HCT116 (cell line): ENCODE measurements around the gene USP15. TPM values are rescaled to one million over a fixed set of nuclear protein-coding genes. Genes with fewer than 3 reads are reported as not detected.

Experiments
- ATAC-seq: fragments of 200-7000 bp; cut with Tn5 transposase; 2 replicates; pipeline ENCODE4 v1.9.1; 2020; ENCODE audit warnings: mild to moderate bottlenecking, moderate library complexity
- BruUV-seq: library from RNA; stranded (reverse); fragments of 400-500 nt; replicated peaks from 2 replicates; lab custom pipeline; 2021; lab: Mats Ljungman, UMichigan
- CTCF ChIA-PET: fragments of 300-600 bp; sonication (Branson Sonifier 250); formaldehyde crosslinking; loops from one replicate; lab custom pipeline; 2021; ENCODE audit warnings: antibody characterized with exemption; lab: Charles Lee
- POLR2A ChIA-PET: fragments of 300-600, 350-600 bp; sonication (Branson Sonifier 250); formaldehyde crosslinking; loops from one replicate; lab custom pipeline; 2021; ENCODE audit warnings: antibody characterized with exemption; lab: Charles Lee
- RAD21 ChIA-PET, 2 experiments: fragments of 300-600 bp; sonication (Branson Sonifier 250); formaldehyde crosslinking; loops; one replicate each; lab custom pipeline; 2023; ENCODE audit warnings: low total read pairs in 2 of 2; ENCODE audit not compliant: uncharacterized antibody in 2 of 2, unreplicated experiment in 2 of 2, low non-redundant PET in 1 of 2; lab: Charles Lee
- DNase-seq: peaks from one replicate; pipeline ENCODE4 v3.0.0-alpha.2; 2010; ENCODE audit warnings: low read depth, low spot score
- H2AFZ ChIP-seq: fragments of 200-600 bp; shearing (Covaris generic), sonication (generic); 2 replicates; pipeline ENCODE4 v1.6.1; 2017; ENCODE audit warnings: low read depth, mixed run types, mixed read lengths, antibody characterized with exemption, low read length; ENCODE audit not compliant: poor library complexity, severe bottlenecking
- H3K27ac ChIP-seq: 2 replicates; pipeline ENCODE4 v1.5.1; 2012; ENCODE audit warnings: low read depth, low read length
- H3K27me3 ChIP-seq: fragments of 200-600 bp; sonication (generic); 2 replicates; pipeline ENCODE4 v1.6.1; 2016; ENCODE audit warnings: mixed run types, low read length, mixed read lengths; ENCODE audit not compliant: insufficient read depth
- H3K36me3 ChIP-seq, 2 experiments: fragments of 200-500 bp in 1 of 2; fragments of 200-600 bp in 1 of 2; sonication (Bioruptor generic) in 1 of 2; sonication (generic) in 1 of 2; 2 replicates each; pipeline versions ENCODE4 v1.5.1 to v1.6.1; 2014 to 2016; ENCODE audit warnings: low read length in 2 of 2, inconsistent platforms in 1 of 2, mixed read lengths in 1 of 2, mixed run types in 1 of 2; ENCODE audit not compliant: insufficient read depth in 2 of 2, control insufficient read depth in 1 of 2
- H3K4me1 ChIP-seq, 2 experiments: fragments of 200-600 bp in 1 of 2; sonication (generic) in 1 of 2; 2 replicates each; pipeline versions ENCODE4 v1.5.1 to v1.6.1; 2012 to 2017; ENCODE audit warnings: low read length in 2 of 2, inconsistent platforms in 1 of 2, mild to moderate bottlenecking in 1 of 2, mixed read lengths in 1 of 2, mixed run types in 1 of 2, moderate library complexity in 1 of 2; ENCODE audit not compliant: insufficient read depth in 2 of 2, control insufficient read depth in 1 of 2
- H3K4me2 ChIP-seq: fragments of 200-600 bp; sonication (generic); 2 replicates; pipeline ENCODE4 v1.6.1; 2017; ENCODE audit warnings: mixed run types, low read length, mixed read lengths
- H3K4me3 ChIP-seq, 2 experiments: fragments of 200-600 bp in 1 of 2; sonication (generic) in 1 of 2; replicated peaks in 1 of 2; 2 replicates each; pipeline ENCODE4 v1.5.1; 2011 to 2016; ENCODE audit warnings: low read length in 2 of 2, control low read depth in 1 of 2, low read depth in 1 of 2, mild to moderate bottlenecking in 1 of 2, mixed read lengths in 1 of 2, mixed run types in 1 of 2
- H3K79me2 ChIP-seq: fragments of 200-600 bp; sonication (generic); 2 replicates; pipeline ENCODE4 v1.6.1; 2017; ENCODE audit warnings: mild to moderate bottlenecking, mixed run types, low read length, moderate library complexity, mixed read lengths; ENCODE audit not compliant: insufficient read depth
- H3K9ac ChIP-seq: fragments of 200-600 bp; sonication (generic); 2 replicates; pipeline ENCODE4 v1.6.1; 2016; ENCODE audit warnings: low read length, mixed read lengths
- H3K9me2 ChIP-seq: fragments of 200-600 bp; sonication (generic), shearing (Covaris generic); 2 replicates; pipeline ENCODE4 v1.6.1; 2017; ENCODE audit warnings: mixed run types, mild to moderate bottlenecking, moderate library complexity; ENCODE audit not compliant: insufficient read depth
- H3K9me3 ChIP-seq, 2 experiments: fragments of 200-500 bp in 1 of 2; fragments of 200-600 bp in 1 of 2; sonication (Bioruptor generic) in 1 of 2; sonication (generic) in 1 of 2; 2 replicates each; pipeline ENCODE4 v1.6.1; 2014 to 2017; ENCODE audit warnings: low read length in 2 of 2, mixed read lengths in 2 of 2, inconsistent platforms in 1 of 2, low read depth in 1 of 2, mild to moderate bottlenecking in 1 of 2, mixed run types in 1 of 2, moderate library complexity in 1 of 2; ENCODE audit not compliant: control insufficient read depth in 1 of 2, insufficient read depth in 1 of 2
- H4K20me1 ChIP-seq: fragments of 200-600 bp; sonication (generic), shearing (Covaris generic); 2 replicates; pipeline ENCODE4 v1.6.1; 2017; ENCODE audit warnings: mixed run types, mild to moderate bottlenecking, moderate library complexity; ENCODE audit not compliant: insufficient read depth
- ATF3 ChIP-seq: IDR thresholded peaks from 2 replicates; pipeline ENCODE4 v1.6.1; 2012
- CBX3 ChIP-seq: IDR thresholded peaks from 2 replicates; pipeline ENCODE4 v1.6.1; 2012; ENCODE audit warnings: low read depth
- CTCF ChIP-seq, 3 experiments: fragments of 200-600 bp in 1 of 3; sonication (generic) in 1 of 3; IDR thresholded peaks in 2 of 3; conservative IDR thresholded peaks in 1 of 3; 2 replicates each; pipeline ENCODE4 v1.5.1; 2012 to 2017; ENCODE audit warnings: low read depth in 2 of 3, low read length in 2 of 3, antibody characterized with exemption in 1 of 3, borderline replicate concordance in 1 of 3, control low read depth in 1 of 3, mild to moderate bottlenecking in 1 of 3, mixed read lengths in 1 of 3, mixed run types in 1 of 3, moderate library complexity in 1 of 3; ENCODE audit not compliant: insufficient read depth in 1 of 3
- EGR1 ChIP-seq: IDR thresholded peaks from 2 replicates; pipeline ENCODE4 v1.6.1; 2012; ENCODE audit warnings: low read depth
- ELF1 ChIP-seq: IDR thresholded peaks from 2 replicates; pipeline ENCODE4 v1.6.1; 2012; ENCODE audit warnings: low read depth, borderline replicate concordance
- EZH2 ChIP-seq: fragments of 200-600 bp; sonication (generic); IDR thresholded peaks from 2 replicates; pipeline ENCODE4 v1.6.1; 2017; ENCODE audit warnings: antibody characterized with exemption, mixed run types
- FOSL1 ChIP-seq: IDR thresholded peaks from 2 replicates; pipeline ENCODE4 v1.6.1; 2012; ENCODE audit warnings: low read depth
- MAX ChIP-seq: IDR thresholded peaks from 2 replicates; pipeline ENCODE4 v1.6.1; 2012
- POLR2AphosphoS5 ChIP-seq: IDR thresholded peaks from 2 replicates; pipeline ENCODE4 v1.6.1; 2011; ENCODE audit warnings: mild to moderate bottlenecking, low read depth, low read length, moderate library complexity
- REST ChIP-seq: IDR thresholded peaks from 2 replicates; pipeline ENCODE4 v1.6.1; 2012; ENCODE audit warnings: low read depth
- SP1 ChIP-seq: IDR thresholded peaks from 2 replicates; pipeline ENCODE4 v1.6.1; 2012; ENCODE audit warnings: low read depth
- TCF7L2 ChIP-seq: IDR thresholded peaks from 2 replicates; pipeline ENCODE4 v1.7.0; 2011; ENCODE audit warnings: borderline replicate concordance, inconsistent platforms; ENCODE audit not compliant: insufficient read depth, insufficient read length; ENCODE audit errors: extremely low read depth
- YY1 ChIP-seq: IDR thresholded peaks from 2 replicates; pipeline ENCODE4 v1.6.1; 2011; ENCODE audit warnings: low read length, low read depth, moderate library complexity, mild to moderate bottlenecking; ENCODE audit not compliant: insufficient replicate concordance; ENCODE audit errors: extremely low read depth
- ZNF274 ChIP-seq: fragments of 200-500 bp; sonication (Bioruptor generic); IDR thresholded peaks from 2 replicates; pipeline ENCODE4 v1.6.1; 2014; ENCODE audit warnings: mild to moderate bottlenecking, low read depth, low read length, inconsistent platforms
- intact Hi-C: fragments of 100-400 bp; cut with micrococcal nuclease; formaldehyde crosslinking; loops from 2 replicates; pipeline ENCODE4 v1.10.0; 2022
- total RNA-seq: library from RNA; stranded (reverse); gene quantifications from one replicate; pipeline ENCODE4 v1.2.1, GENCODE V29; 2021; ENCODE audit not compliant: unreplicated experiment

The USP15 gene
- total RNA-seq, 1 experiment from 2014 or later = 49.5 TPM

GRCh38 chr12:62319058-62319457 is 58.9 kb downstream of the USP15 start:
- intact Hi-C loops = no loop called here
- H3K79me2 ChIP-seq = peaks cover 20% of the 10 kb centered on the region
- no peak overlapping the region for H2AFZ ChIP-seq
- H3K27ac ChIP-seq = no peak overlapping the region
- DNase-seq = no peak
- no peak overlapping the region for H3K9ac ChIP-seq
- H3K9me2 ChIP-seq = no peaks in the 10 kb centered on the region
- ChIA-PET RAD21 (no interaction called here), CTCF (no interaction called here), POLR2A (no interaction called here)
- TF ChIP-seq ATF3 (no peak), EZH2 (no peak)
- 0 out of 4 replicates have a peak, but pooled peaks cover 0 to 3% of the 10 kb centered on the region in 2 experiments for H3K36me3 ChIP-seq
- no TSS peak for BruUV-seq
- ATAC-seq = no peak
- no peak overlapping the region for H3K4me2 ChIP-seq
- no peak overlapping the region for H3K4me3 ChIP-seq
- H3K27me3 ChIP-seq = no peaks in the 10 kb centered on the region
- H3K9me3 ChIP-seq = no peaks in the 10 kb centered on the region
- H4K20me1 ChIP-seq = no peaks in the 10 kb centered on the region
- H3K4me1 ChIP-seq = no peaks in the 10 kb centered on the region

GRCh38 chr12:62320054-62320453 is 59.9 kb downstream of the USP15 start:
- Histone ChIP-seq H4K20me1 (0 out of 2 replicates have a peak, but pooled peaks cover 2% of the 10 kb centered on the region), H2AFZ (no peak overlapping the region), H3K36me3 (peaks cover 0 to 5% of the 10 kb centered on the region in 2 experiments; a peak in 1 of 4 replicates), H3K79me2 (peaks cover 14% of the 10 kb centered on the region), H3K4me2 (no peak overlapping the region), H3K9ac (no peak overlapping the region), H3K27me3 (no peaks in the 10 kb centered on the region), H3K4me3 (no peak overlapping the region), H3K9me2 (no peaks in the 10 kb centered on the region), H3K27ac (no peak overlapping the region), H3K4me1 (no peaks in the 10 kb centered on the region), H3K9me3 (no peaks in the 10 kb centered on the region)
- intact Hi-C loops = no loop called here
- ChIA-PET CTCF (no interaction called here), POLR2A (no interaction called here), RAD21 (no interaction called here)
- TF ChIP-seq SP1 = no peak
- TF ChIP-seq TCF7L2 = no peak
- no peak for TF ChIP-seq CBX3
- no peak for TF ChIP-seq CTCF (IDR thresholded peaks at IDR 0.05 in 2 of 3, conservative IDR thresholded peaks at IDR 0.05 in 1 of 3; ENCODE audit: borderline replicate concordance in 1 of 3, insufficient read depth in 1 of 3, low read depth in 2 of 3, low read length in 2 of 3)
- TF ChIP-seq REST = no peak
- no peak for TF ChIP-seq FOSL1
- TF ChIP-seq MAX = no peak
- no peak for TF ChIP-seq POLR2AphosphoS5
- no peak for TF ChIP-seq ELF1
- TF ChIP-seq EGR1 = no peak
- no peak for TF ChIP-seq ZNF274
- no peak for TF ChIP-seq YY1
- no TSS peak for BruUV-seq
- DNase-seq (no peak), ATAC-seq (no peak)
